ENCODE data around the gene ACOT11.

GRCh38 chr1:54520631-54521321, 27.3 kb upstream of the ACOT11 start:
- TF ChIP-seq POLR2A (IDR thresholded peaks at IDR 0.05; ENCODE audit: low read depth, low read length) (no peak), POLR2AphosphoS5 (IDR thresholded peaks at IDR 0.05; ENCODE audit: low read depth, low read length) (no peak), TAF1 (IDR thresholded peaks at IDR 0.05; ENCODE audit: borderline replicate concordance, low read depth, low read length) (no peak)
